ENCODE data around the gene PIAS1. TPM values are rescaled to one million over a fixed set of nuclear protein-coding genes. Genes with fewer than 3 reads are reported as not detected.

PIAS1 gene
- 9.4 and 10.1 TPM in 2 replicates for total RNA-seq

DNA sequence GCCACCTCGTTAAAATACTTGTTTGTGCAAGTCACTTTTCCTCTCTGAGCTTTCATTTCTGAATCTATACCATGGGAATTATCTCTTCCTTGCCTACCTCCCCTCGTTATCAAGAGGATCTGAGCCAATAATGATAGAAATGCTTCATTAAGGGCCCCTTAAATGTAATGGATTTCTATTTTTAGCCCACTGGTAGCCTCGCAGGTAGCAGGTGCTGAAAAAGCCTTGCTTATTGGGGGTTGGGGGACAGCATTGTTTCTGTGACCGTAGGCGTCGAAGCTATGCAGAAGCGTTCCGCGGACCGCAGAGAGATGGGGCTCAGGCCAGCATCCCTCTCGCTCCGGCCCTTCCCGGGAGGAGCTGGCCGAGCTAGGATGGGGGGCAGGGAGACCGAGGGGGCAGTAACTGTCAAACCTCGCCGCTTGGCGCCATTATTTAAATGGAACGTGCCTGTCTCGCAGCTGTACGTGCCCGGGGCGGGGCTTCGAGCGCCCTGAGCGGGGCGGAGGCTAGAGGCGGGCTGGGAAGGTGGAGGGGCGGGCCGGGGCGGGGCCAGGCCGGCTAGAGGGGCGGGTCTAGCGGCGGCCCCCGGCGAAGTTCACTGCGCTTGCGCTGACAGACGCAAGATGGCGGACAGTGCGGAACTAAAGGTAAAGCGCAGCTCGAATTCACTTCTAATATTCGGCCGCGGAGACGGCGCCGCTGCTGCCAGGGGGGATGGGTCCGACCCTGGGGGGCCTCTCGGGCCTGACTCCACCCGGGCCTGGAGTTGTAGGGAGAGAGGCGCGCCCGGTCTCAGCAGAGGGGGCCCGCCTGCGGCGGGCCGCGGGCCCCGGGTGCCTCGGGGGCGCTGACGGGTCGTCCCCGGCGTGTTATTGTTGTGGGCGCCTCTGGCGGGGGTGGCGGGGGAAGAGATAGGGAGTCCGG, at the start of gene PIAS1:
TSS of gene PIAS1 (plus strand) at position 615 of the 927 bp plus-strand sequence. CDS start at position 627, 12 bp downstream.

DNA sequence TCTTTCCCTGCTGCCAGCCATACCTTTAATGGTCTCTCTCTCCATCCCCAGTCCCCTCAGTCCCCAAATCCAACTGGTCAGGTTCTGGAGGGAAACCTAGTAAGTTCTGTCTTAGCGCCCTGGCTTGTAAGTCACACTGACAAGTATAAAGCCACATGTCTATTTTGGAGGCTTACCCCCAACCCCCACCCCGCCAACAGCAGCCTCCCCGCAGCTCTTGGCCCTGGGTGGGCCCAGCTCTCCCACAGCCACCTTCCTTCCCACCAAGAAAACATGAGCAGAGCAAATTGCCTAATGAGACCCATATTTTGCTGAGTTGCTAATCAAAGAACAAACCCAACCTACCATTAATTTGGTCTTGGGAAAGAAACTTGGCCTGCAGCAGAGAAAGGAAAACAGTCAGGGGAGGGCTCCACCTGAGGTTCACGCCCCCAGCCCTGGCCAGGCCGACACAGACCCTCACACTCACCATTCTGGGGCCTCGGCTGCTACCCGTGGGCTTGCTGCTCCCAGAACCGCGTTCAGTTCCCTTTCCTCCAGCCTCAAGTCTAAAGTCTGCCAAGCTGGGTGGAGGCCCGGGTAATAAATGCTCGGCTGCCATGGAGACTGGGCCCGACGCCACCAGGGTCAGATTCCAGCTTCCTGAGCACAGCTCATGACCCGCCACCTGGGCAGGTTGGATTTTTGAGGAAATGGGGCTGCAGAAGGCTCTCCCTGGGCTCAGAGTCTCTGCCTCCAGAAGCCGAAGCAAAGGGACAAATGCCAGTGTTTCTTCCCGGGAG, 150.9 kb downstream of the PIAS1 start, which contains the start of gene CALML4:
TSS of gene CALML4 (minus strand) at position 557 of the 782 bp plus-strand sequence. CDS start at position 472, 85 bp downstream.

DNA sequence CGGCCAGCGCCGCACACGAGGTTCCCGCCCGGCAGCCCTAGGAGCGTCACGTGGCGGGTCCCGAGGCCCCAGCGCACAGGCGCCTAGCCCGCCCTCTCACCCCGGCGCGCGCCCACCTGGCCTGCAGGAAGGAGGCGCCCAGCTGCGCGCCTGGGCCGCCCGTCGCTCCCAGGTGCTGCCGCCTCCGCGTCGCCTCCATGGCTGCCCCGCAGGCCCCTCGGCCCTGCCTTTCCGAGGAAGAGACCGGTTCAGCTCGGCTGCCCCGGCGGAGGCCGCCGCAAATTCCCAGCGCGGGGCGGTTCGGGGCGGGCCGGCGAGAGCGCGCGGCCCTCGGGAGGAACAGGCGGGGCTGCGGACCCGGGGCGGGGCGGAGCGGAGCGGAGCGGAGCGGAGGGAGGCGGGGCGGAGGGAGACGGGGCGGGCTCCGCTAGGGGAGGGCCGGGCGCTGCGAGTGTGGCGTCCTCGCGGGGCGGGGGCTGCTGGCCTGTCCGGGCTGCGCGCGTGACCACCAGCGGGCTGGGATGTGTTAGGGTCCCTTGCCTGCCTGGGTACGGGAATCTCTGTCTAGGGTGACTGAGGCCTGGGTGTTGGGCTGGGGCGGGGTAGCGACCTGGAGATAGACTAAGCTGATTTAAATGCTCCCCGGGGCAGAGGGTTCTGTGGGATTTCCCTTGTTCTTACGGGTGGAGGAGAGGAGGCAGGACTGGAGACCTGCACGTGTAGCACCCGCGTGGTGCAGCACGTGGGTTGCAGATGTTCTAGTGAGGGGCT, 175.5 kb downstream of the PIAS1 start, which contains the start of gene CLN6:
TSS of gene CLN6 (minus strand) at position 343 of the 771 bp plus-strand sequence. CDS start at position 199, 144 bp downstream.

Other genes starting within 250 kb of the PIAS1 start
- gene SKOR1, start 228.8 kb upstream of the PIAS1 start, total RNA-seq = under 0.01 and 0.09 TPM in 2 replicates
- not detected in 2 replicates for gene RNU6-1, start 214.3 kb upstream of the PIAS1 start, total RNA-seq
- 1.1 and 1.4 TPM in 2 replicates for gene CALML4, start 151.0 kb downstream of the PIAS1 start, total RNA-seq
- 5.0 and 6.7 TPM in 2 replicates for gene CLN6, start 175.4 kb downstream of the PIAS1 start, total RNA-seq
- gene FEM1B, start 223.4 kb downstream of the PIAS1 start, total RNA-seq = 34.9 and 44.1 TPM in 2 replicates

Measured in smooth muscle cell of bladder (primary cell).